GM18868 (cell line): ENCODE data around the gene MGLL.
A peak's percentile ranks its signal among the peaks of the same experiment; 100 is the strongest.

ENCODE experiments used
- ATAC-seq: cut with Tn5 transposase; IDR thresholded peaks from one replicate; pipeline ENCODE4 v1.9.1; 2021; ENCODE audit warnings: mild to moderate bottlenecking, moderate library complexity; ENCODE audit not compliant: unreplicated experiment

MGLL gene

GRCh38 chr3:127761441-127761801 lies 60.9 kb downstream of the MGLL start:
- no peak for ATAC-seq

- ATAC-seq, result no peak
Measured at GRCh38 chr3:127760791-127761440, 61.4 kb downstream of the MGLL start.

GRCh38 chr3:127760361-127760760 lies 62.0 kb downstream of the MGLL start:
- ATAC-seq, result no peak

- ATAC-seq, result no peak
Measured at GRCh38 chr3:127759826-127760225, 62.5 kb downstream of the MGLL start.

DNA sequence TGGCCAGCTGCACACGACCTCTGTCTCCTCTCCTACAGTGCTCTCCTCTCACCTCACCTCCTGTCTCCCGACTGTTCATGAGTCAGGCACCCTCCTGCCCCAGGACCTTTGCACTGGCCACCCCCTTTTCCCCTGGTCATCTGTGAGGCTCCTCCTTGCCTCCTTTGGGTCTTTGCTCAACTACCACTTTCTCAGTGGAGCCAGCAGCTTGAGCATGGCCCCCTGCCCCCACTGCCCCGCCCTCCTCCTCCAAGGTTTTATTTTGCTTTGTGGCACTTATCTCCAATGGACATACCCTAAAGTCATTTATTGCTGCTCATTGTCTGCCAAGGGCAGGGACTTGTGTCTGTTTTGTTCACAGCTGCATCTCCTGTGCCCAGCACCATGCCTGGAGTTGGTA lies 64.3 kb downstream of the MGLL start:
- no peak for ATAC-seq

- ATAC-seq, result peak; percentile 15
Measured at GRCh38 chr3:127755305-127755681, 67.0 kb downstream of the MGLL start.

DNA sequence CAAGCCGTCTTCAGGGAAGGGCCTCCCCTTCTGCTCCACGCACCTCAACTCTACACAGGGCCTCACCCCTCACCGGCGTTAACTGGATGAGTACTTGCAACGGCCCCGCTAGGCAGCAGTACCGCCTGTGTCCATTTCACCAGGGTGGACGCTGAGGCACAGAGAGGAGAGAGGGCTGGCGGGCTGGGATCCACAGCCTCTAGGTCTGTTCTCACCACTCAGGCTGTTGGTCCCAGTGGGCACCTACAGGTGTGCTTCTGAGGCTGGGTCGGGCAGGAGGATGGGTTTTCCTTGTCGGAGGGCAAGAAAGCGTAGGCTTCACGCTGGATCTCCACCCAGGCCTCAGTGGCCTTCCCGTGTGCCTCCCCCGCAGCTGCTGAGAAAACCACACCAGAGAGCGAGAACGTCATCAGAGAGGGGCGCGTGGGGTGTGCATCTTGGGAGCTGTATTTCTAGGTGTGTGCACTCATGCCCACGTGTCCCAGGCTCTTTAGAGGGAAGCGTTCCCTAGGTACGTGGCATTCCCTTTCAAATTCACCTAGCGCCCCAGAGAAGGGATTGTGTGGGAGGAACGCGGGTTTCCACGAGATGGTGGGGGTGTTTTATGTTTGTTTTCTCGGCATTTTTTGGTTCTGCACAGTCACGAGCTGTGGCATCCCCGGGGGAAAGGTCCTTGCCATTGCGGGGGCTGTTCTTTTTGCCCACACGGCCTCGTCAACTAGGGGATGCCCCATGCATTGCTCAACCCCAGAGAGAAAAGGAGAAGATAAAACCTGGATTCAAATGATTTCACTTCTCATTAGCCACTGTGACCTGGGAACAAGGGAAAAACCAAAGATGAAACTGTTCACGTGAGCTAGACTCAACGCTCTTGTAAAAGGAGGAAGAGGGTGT lies 67.7 kb downstream of the MGLL start:
- ATAC-seq, result peak; percentile 24

GRCh38 chr3:127753898-127754410 lies 68.4 kb downstream of the MGLL start:
- peak; percentile 6 for ATAC-seq

- no peak for ATAC-seq
Measured at GRCh38 chr3:127753338-127753737, 69.0 kb downstream of the MGLL start.

GRCh38 chr3:127751782-127752181 lies 70.5 kb downstream of the MGLL start:
- no peak for ATAC-seq

GRCh38 chr3:127751163-127751621 lies 71.1 kb downstream of the MGLL start:
- no peak for ATAC-seq

DNA sequence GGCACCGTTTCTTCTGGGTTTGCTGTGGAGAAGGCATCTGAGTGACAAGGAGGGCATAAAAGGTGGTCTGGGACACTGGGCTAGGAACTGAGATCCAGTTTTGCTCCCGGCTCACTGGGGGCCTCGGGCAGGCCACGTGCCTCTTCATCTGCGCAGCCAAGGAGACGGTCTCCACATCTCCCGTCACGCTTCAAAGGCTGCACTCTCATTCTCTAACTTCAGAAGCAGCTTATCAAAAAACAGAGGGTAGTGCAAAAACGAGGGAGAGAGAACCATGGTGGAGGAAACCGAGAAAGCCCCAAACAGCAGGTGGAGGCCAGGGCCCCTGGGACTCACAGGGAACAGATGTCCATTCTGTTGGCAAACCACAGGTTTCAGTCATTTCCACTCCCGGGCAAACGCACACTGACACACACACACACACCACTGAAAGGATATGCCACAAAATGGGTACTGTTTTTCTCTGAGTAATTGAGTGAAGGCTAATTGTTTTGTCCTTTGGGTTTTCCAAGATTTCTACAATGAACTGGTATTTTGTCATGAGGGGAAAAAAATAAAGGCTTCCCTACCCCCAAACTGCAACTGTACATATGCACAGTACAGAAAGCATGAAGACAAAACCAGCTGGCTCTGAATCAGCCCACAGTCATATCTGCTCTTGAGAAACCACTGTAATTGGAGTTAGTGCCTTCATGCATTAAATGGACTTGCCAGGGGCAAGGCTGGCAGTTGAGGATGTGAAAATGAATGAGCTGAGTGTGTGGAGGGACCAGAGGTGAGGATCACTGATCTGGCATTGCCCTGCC lies 71.9 kb downstream of the MGLL start:
- peak; percentile 48 for ATAC-seq

- ATAC-seq, result no peak
Measured at GRCh38 chr3:127749787-127750225, 72.5 kb downstream of the MGLL start.

DNA sequence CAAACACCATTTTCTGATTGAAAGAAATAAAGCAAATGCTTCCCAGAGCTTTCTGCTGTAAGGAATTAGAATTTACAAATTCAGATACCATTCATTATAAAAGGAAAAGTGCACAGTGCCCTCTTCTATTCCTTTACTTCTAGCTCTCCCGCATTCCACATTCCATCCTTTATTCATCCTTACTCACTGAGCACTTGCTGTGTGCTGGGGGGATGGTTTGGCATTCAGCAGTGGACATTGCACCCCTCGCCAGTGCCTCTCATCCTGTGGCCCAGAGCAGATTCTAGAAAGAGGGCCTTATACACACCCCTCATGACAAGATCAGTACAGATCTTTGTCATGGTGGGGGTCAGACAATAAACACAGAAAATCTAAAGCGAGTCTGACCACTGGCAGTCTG lies 73.0 kb downstream of the MGLL start:
- no peak for ATAC-seq

DNA sequence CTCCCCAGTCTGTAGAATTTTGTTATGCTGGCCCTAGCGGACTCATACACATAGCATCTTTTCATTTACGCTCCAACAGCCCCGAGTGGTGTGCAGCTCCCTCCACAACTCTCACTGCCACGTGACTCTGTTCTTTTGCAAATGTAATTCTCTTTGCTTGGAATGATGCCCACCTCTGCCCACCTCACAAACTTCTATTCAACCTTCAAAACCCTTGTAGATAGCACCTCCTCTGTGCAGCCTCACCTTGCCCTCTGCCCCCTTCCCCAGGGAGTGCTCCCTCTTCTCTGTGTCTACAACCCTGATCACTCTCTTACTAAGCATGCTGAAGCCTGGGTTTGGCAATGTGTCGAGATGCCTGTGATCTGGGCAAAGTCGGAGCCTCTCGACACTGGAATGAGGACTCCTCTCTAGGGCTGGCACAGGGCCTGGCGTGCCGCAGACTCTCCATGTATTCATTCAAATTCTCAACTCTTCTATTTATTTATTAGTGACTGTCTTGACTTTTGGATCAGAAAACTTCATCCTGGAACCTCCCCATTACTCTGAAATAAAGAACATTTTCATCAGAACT lies 73.5 kb downstream of the MGLL start:
- ATAC-seq, result no peak

DNA sequence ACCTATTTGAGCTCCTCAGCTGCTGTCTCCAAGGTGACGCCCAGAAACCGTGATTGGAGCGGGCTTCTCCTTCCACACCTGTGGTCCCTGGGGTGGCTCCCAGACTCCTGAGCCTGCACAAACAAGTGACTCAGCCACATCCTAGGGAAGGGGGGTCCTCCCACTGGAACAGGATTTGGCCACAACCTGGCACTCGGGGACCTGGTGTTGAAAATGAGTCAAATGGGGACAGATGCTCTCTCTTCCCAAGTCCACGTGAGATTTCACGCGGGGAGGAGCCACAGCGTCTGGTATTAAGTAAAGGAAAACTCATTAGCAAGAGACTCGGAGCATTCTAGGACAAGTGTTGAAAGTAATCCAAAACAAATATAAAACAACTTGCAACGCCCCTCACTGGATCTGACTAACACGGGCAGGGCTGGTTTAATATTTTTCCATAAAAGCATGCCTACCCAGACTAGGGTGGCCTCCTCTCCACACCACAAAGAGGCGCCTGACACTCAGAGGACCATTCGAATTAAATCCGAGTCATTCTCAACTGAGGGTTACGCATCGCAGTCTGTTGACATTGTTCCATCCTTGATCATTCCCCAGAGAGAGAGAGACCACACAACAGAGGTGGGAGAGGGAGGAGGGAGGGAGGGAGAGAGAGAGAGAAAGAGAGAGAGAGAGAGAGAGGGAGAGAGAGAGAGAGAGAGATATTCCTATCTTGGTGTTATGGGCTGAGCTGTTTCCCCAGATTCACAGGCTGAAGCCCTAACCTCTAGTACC lies 74.4 kb downstream of the MGLL start:
- ATAC-seq, result no peak

GRCh38 chr3:127747066-127747465 lies 75.2 kb downstream of the MGLL start:
- no peak for ATAC-seq

DNA sequence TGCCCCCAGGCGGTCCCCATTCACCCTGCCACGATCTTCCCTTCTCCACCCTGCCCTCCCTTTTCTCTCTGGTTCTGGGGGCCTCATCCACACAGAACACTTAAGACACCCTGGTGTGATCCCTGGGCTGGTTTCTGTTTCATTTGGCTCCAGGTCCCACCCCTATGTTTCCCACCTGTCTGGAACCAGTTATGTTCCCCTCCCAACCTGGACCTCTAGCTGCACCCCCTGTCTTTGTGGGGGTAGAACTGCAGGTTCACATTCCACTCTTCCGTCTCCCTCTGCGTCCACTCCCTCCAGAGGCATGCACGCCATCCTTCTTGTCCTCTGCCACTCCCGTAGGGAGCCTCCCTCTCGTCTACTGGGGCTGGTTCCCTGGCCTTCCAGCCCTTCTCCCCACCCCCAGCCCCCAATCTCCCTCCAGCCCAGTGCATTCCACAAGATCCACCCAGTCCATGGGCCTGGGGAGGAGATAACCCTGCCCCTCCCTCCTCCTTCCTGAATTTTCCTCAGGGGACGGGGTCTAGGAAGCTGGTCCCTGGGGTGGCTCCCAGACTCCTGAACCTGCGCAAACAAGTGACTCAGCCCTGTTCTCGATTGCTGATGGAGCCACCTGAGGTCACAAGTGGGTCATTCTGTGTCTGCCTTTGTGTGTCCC lies 75.8 kb downstream of the MGLL start:
- ATAC-seq, result no peak

DNA sequence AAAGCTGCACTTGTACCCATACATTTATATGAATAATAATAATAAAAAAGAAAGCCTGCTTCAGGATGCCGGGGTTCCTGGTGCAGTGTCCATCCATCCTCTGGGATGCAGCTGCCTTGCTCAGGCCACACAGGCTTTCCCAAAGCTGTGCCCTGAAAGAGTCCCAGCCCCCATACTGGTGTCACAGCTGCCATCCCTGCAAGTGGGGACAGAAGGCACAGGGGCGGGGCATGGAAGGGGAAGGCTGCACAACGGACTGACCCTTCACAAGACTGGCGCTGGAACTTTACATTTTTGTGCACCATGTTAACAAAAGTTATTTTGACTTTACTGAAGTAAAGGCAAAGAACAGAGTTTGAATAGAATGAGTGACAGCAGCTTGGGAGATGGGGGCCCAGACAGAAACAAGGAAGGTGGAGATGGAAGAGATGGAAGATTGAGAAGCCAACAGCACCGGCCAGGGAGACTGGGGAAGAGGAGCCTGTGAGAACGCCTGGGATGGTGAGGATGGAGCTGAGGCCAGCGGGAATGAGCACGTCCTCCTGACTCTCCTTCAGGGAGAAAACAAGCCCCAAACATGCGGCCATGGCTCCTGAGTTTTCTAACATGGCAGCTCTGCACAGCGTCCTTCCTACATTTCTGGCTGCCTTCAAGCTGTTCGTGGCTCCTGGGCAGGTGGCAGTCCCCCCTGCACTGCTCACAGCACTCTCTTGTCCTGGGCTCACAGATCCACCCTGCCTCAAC lies 76.5 kb downstream of the MGLL start:
- no peak for ATAC-seq
